IMR-90 (cell line): ENCODE results near the gene GLUD1. TPM values are rescaled to one million over a fixed set of nuclear protein-coding genes. Genes with fewer than 3 reads are reported as not detected.

Source experiments
- ATAC-seq: fragments of 200-7000 bp; cut with Tn5 transposase; 2 replicates; pipeline ENCODE4 v1.9.1; 2020; ENCODE audit warnings: low read depth, mild to moderate bottlenecking, moderate library complexity
- BruUV-seq: library from RNA; stranded (reverse); fragments of 400-500 nt; replicated peaks from 2 replicates; lab custom pipeline; 2021; lab: Mats Ljungman, UMichigan
- CTCF ChIA-PET: fragments of 300-600 bp; formaldehyde crosslinking; extraction: SDS; loops from one replicate; lab custom pipeline; 2021; ENCODE audit warnings: antibody characterized with exemption; lab: Yijun Ruan, JAX
- POLR2A ChIA-PET: fragments of 300-600 bp; sonication (Branson Sonifier 250); formaldehyde crosslinking; loops from one replicate; lab custom pipeline; 2022; ENCODE audit warnings: antibody characterized with exemption; ENCODE audit not compliant: unreplicated experiment; lab: Charles Lee
- DNase-seq: peaks from one replicate; pipeline ENCODE4 v3.0.0; 2013
- H2AFZ ChIP-seq: replicated peaks from 2 replicates; pipeline ENCODE3; 2013; ENCODE audit warnings: low read length, mild to moderate bottlenecking; ENCODE audit not compliant: poor library complexity
- H2AK5ac ChIP-seq: 2 replicates; pipeline ENCODE4 v1.6.1; 2013; ENCODE audit warnings: low read depth, low read length, inconsistent platforms
- H2AK9ac ChIP-seq: replicated peaks from 2 replicates; pipeline ENCODE3; 2013; ENCODE audit warnings: mild to moderate bottlenecking, low read depth, low read length, moderate library complexity; ENCODE audit not compliant: poor library complexity
- H2BK120ac ChIP-seq: 2 replicates; pipeline ENCODE4 v1.6.1; 2013; ENCODE audit warnings: low read depth, low read length, inconsistent platforms
- H2BK15ac ChIP-seq: 3 replicates; pipeline ENCODE4 v1.6.1; 2013; ENCODE audit warnings: low read depth, low read length, inconsistent platforms
- H2BK20ac ChIP-seq: 2 replicates; pipeline ENCODE4 v1.6.1; 2013; ENCODE audit warnings: low read depth, mild to moderate bottlenecking, inconsistent platforms, low read length, moderate library complexity
- H2BK5ac ChIP-seq: 2 replicates; pipeline ENCODE4 v1.6.1; 2013; ENCODE audit warnings: mild to moderate bottlenecking, low read depth, low read length, inconsistent platforms; ENCODE audit not compliant: poor library complexity, severe bottlenecking
- H3K14ac ChIP-seq: replicated peaks from 2 replicates; pipeline ENCODE4 v1.6.1; 2013; ENCODE audit warnings: low read depth, low read length, inconsistent platforms
- H3K18ac ChIP-seq: 2 replicates; pipeline ENCODE4 v1.6.1; 2013; ENCODE audit warnings: low read depth, low read length, control low read depth
- H3K23ac ChIP-seq: 2 replicates; pipeline ENCODE4 v1.6.1; 2013; ENCODE audit warnings: low read depth, low read length, inconsistent platforms
- H3K27ac ChIP-seq: 2 replicates; pipeline ENCODE4 v1.5.1; 2013; ENCODE audit warnings: mild to moderate bottlenecking, control low read depth, low read length; ENCODE audit not compliant: insufficient read depth
- H3K27me3 ChIP-seq: 2 replicates; pipeline ENCODE4 v1.6.1; 2013; ENCODE audit warnings: low read length; ENCODE audit not compliant: control insufficient read depth, insufficient read depth
- H3K36me3 ChIP-seq: 2 replicates; pipeline ENCODE4 v1.6.1; 2013; ENCODE audit warnings: low read length, mixed read lengths; ENCODE audit not compliant: control insufficient read depth, insufficient read depth
- H3K4ac ChIP-seq: 2 replicates; pipeline ENCODE4 v1.6.1; 2013; ENCODE audit warnings: low read depth, low read length, inconsistent platforms
- H3K4me1 ChIP-seq: 2 replicates; pipeline ENCODE4 v1.6.1; 2013; ENCODE audit warnings: low read length, mixed read lengths; ENCODE audit not compliant: control insufficient read depth, insufficient read depth
- H3K4me2 ChIP-seq: 2 replicates; pipeline ENCODE4 v1.6.1; 2013; ENCODE audit warnings: low read depth, mild to moderate bottlenecking, control low read depth, low read length, moderate library complexity
- H3K4me3 ChIP-seq: 2 replicates; pipeline ENCODE4 v1.5.1; 2013; ENCODE audit warnings: low read depth, mild to moderate bottlenecking, control low read depth, low read length, moderate library complexity; ENCODE audit not compliant: insufficient read depth
- H3K56ac ChIP-seq: 2 replicates; pipeline ENCODE4 v1.6.1; 2013; ENCODE audit warnings: low read length, inconsistent platforms; ENCODE audit not compliant: insufficient read depth; ENCODE audit errors: extremely low read depth
- H3K79me1 ChIP-seq, 2 experiments: 2 replicates each; pipeline ENCODE4 v1.6.1; 2013; ENCODE audit warnings: low read length in 2 of 2, inconsistent platforms in 1 of 2, low read depth in 1 of 2
- H3K9ac ChIP-seq: 2 replicates; pipeline ENCODE4 v1.6.1; 2013; ENCODE audit warnings: low read depth, low read length, control low read depth
- H3K9me1 ChIP-seq: 2 replicates; pipeline ENCODE4 v1.6.1; 2013; ENCODE audit warnings: low read length, inconsistent platforms; ENCODE audit not compliant: insufficient read depth
- H3K9me3 ChIP-seq: 2 replicates; pipeline ENCODE4 v1.6.1; 2013; ENCODE audit warnings: low read length; ENCODE audit not compliant: control insufficient read depth, insufficient read depth
- H4K20me1 ChIP-seq: 2 replicates; pipeline ENCODE4 v1.6.1; 2013; ENCODE audit warnings: low read length, inconsistent platforms; ENCODE audit not compliant: insufficient read depth
- H4K5ac ChIP-seq: 2 replicates; pipeline ENCODE4 v1.6.1; 2013; ENCODE audit warnings: mild to moderate bottlenecking, low read depth, low read length, control low read depth
- H4K8ac ChIP-seq, 2 experiments: 2 replicates each; pipeline ENCODE4 v1.6.1; 2013; ENCODE audit warnings: low read depth in 2 of 2, low read length in 2 of 2, control low read depth in 1 of 2, inconsistent platforms in 1 of 2
- H4K91ac ChIP-seq: 2 replicates; pipeline ENCODE4 v1.6.1; 2013; ENCODE audit warnings: low read depth, low read length, inconsistent platforms; ENCODE audit not compliant: insufficient read depth
- BHLHE40 ChIP-seq: fragments of 150-350 bp; IDR thresholded peaks from 2 replicates; pipeline ENCODE4 v1.6.1; 2016; ENCODE audit warnings: mild to moderate bottlenecking, low read depth, low read length
- CEBPB ChIP-seq: IDR thresholded peaks from 2 replicates; pipeline ENCODE4 v1.6.1; 2012; ENCODE audit warnings: low read depth, low read length, improper control_type of control experiment
- CHD1 ChIP-seq: IDR thresholded peaks from 2 replicates; pipeline ENCODE4 v1.6.1; 2012; ENCODE audit warnings: low read depth, low read length, improper control_type of control experiment
- CTCF ChIP-seq: conservative IDR thresholded peaks from 2 replicates; pipeline ENCODE4 v1.5.1; 2012; ENCODE audit warnings: mild to moderate bottlenecking, low read depth, low read length, improper control_type of control experiment
- ELK1 ChIP-seq: fragments of 150-350 bp; IDR thresholded peaks from 2 replicates; pipeline ENCODE4 v1.6.1; 2016; ENCODE audit warnings: low read depth, mild to moderate bottlenecking, low read length, moderate library complexity, borderline replicate concordance
- FOS ChIP-seq: fragments of 150-350 bp; IDR thresholded peaks from 2 replicates; pipeline ENCODE4 v1.6.1; 2016; ENCODE audit warnings: low read depth, low read length
- MAFK ChIP-seq: IDR thresholded peaks from 2 replicates; pipeline ENCODE4 v1.6.1; 2012; ENCODE audit warnings: low read depth, low read length, improper control_type of control experiment
- MAZ ChIP-seq: IDR thresholded peaks from 2 replicates; pipeline ENCODE4 v1.6.1; 2012; ENCODE audit warnings: low read depth, mild to moderate bottlenecking, low read length, improper control_type of control experiment, moderate library complexity, borderline replicate concordance
- MXI1 ChIP-seq: IDR thresholded peaks from 2 replicates; pipeline ENCODE4 v1.6.1; 2012; ENCODE audit warnings: low read depth, mild to moderate bottlenecking, low read length, moderate library complexity, borderline replicate concordance
- NFE2L2 ChIP-seq: fragments of 150-350 bp; IDR thresholded peaks from 2 replicates; pipeline ENCODE4 v1.6.1; 2016; ENCODE audit warnings: low read depth, mild to moderate bottlenecking, low read length
- POLR2A ChIP-seq: IDR thresholded peaks from 2 replicates; pipeline ENCODE4 v1.6.1; 2012; ENCODE audit warnings: mild to moderate bottlenecking, low read depth, low read length
- RAD21 ChIP-seq: IDR thresholded peaks from 2 replicates; pipeline ENCODE4 v1.6.1; 2012; ENCODE audit warnings: low read length, improper control_type of control experiment
- RCOR1 ChIP-seq: IDR thresholded peaks from 2 replicates; pipeline ENCODE4 v1.6.1; 2012; ENCODE audit warnings: mild to moderate bottlenecking, low read length, improper control_type of control experiment; ENCODE audit not compliant: insufficient replicate concordance
- RFX5 ChIP-seq: IDR thresholded peaks from 2 replicates; pipeline ENCODE4 v1.8.0; 2012; ENCODE audit warnings: low read depth, mild to moderate bottlenecking, low read length, moderate library complexity
- SMC3 ChIP-seq: fragments of 150-350 bp; IDR thresholded peaks from 2 replicates; pipeline ENCODE4 v1.6.1; 2016; ENCODE audit warnings: low read depth, mild to moderate bottlenecking, antibody characterized with exemption, low read length, moderate library complexity
- WGBS, 2 experiments: methylation state at CpG; one replicate each; pipeline versions ENCODE4 v1.1.5 to v1.1.7; 2013; ENCODE audit warnings: missing lambda C conversion rate in 2 of 2; ENCODE audit not compliant: insufficient read length in 1 of 2; ENCODE audit errors: extremely low coverage in 2 of 2; 5-methylcytosine and 5-hydroxymethylcytosine counted together
- dilution Hi-C: fragments of 300-500 bp; cut with HindIII; formaldehyde crosslinking; loops from one replicate; pipeline ENCODE4 v1.14.3; 2018; ENCODE audit warnings: low sequenced_read_pairs; ENCODE audit not compliant: unreplicated experiment
- in situ Hi-C: fragments of 300-500 bp; cut with MboI; formaldehyde crosslinking; loops from 3 replicates; pipeline ENCODE4 v1.14.3; 2019; ENCODE audit warnings: low sequenced_read_pairs, inconsistent platforms, mixed read lengths
- intact Hi-C: fragments of 100-400 bp; cut with micrococcal nuclease; formaldehyde crosslinking; loops from 2 replicates; pipeline ENCODE4 v1.10.0; 2022
- polyA plus RNA-seq, 3 experiments: library from polyadenylated mRNA; depleted of rRNA; stranded (reverse); fragments of >200 nt; gene quantifications; 2 replicates each; pipeline ENCODE4 v1.2.3, GENCODE V29; 2012; ENCODE audit warnings: low replicate concordance in 1 of 3
- total RNA-seq: library from RNA; depleted of rRNA; stranded (reverse); fragments of >200 nt; gene quantifications from 2 replicates; pipeline ENCODE4 v1.2.3, GENCODE V29; 2012
- TF ChIP-seq, protein P1 (sequence below): fragments of 150-350 bp; IDR thresholded peaks from 2 replicates; pipeline ENCODE4 v1.6.1; 2017; ENCODE audit warnings: mild to moderate bottlenecking, antibody characterized with exemption, low read length, low read depth

The GLUD1 gene
- total and polyA plus RNA-seq, 2 of the 4 experiments (the other 2 are of a cell fraction): 64.8 to 210 TPM

DNA sequence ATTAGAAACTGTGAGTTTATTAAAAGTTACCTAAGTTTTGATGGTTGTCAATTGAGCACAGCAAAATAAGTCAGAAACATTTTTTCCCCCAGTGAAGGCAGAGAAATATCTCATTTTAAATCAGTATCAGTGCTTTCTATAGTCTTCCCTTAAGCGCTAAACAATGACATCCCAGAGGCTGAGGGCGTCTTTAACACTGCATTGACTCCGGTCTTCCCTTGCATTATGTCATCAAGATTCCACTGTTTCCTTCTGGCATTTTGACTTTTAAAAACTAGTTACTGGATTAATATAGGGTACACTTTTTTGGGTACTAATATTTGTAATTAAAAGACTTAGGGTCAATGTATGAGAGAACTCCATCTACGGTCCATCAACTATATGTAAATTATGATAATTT is 3.9 kb downstream of the GLUD1 start:
- no peak for DNase-seq
- no CpG with 5 or more reads among the region's 4 CpGs for WGBS, 2 experiments
- Histone ChIP-seq H2BK20ac (no peak overlapping the region), H3K9me1 (peaks cover 4% of the 10 kb centered on the region; the same call in 1 of the 2 replicates), H2AK5ac (no peak overlapping the region), H3K9me3 (no peaks in the 10 kb centered on the region), H2BK5ac (no peak overlapping the region), H3K27ac (no peak overlapping the region), H3K4me3 (no peak overlapping the region), H3K4me1 (no peaks in the 10 kb centered on the region; the same call in 1 of the 2 replicates), H3K18ac (no peak overlapping the region), H3K4ac (no peak overlapping the region), H3K56ac (no peak overlapping the region), H4K5ac (no peak overlapping the region), H3K36me3 (peaks cover 5% of the 10 kb centered on the region), H2BK120ac (no peak overlapping the region), H4K20me1 (peaks cover 31% of the 10 kb centered on the region), H2BK15ac (no peak overlapping the region), H3K27me3 (no peaks in the 10 kb centered on the region), H2AFZ (no peak overlapping the region), H3K14ac (no peak overlapping the region), H4K91ac (no peak overlapping the region), H2AK9ac (no peak overlapping the region), H3K9ac (no peak overlapping the region), H3K4me2 (no peak overlapping the region), H3K23ac (no peak overlapping the region), H3K79me1 (peaks cover 21 to 60% of the 10 kb centered on the region in 2 experiments), H4K8ac (no peak overlapping the region)
- dilution Hi-C loops: no loop called here
- no peak for ATAC-seq
- TF ChIP-seq SMC3: no peak
- no peak for TF ChIP-seq CEBPB
- TF ChIP-seq CHD1: no peak
- TF ChIP-seq BHLHE40: no peak
- TF ChIP-seq MAZ: no peak
- TF ChIP-seq RCOR1: no peak
- no peak for TF ChIP-seq ELK1
- TF ChIP-seq RFX5: no peak
- no peak for TF ChIP-seq CTCF
- no peak for TF ChIP-seq FOS
- TF ChIP-seq, protein P1, sequence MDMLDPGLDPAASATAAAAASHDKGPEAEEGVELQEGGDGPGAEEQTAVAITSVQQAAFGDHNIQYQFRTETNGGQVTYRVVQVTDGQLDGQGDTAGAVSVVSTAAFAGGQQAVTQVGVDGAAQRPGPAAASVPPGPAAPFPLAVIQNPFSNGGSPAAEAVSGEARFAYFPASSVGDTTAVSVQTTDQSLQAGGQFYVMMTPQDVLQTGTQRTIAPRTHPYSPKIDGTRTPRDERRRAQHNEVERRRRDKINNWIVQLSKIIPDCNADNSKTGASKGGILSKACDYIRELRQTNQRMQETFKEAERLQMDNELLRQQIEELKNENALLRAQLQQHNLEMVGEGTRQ: no peak
- TF ChIP-seq MXI1: no peak
- TF ChIP-seq RAD21: no peak
- TF ChIP-seq NFE2L2: no peak
- no peak for TF ChIP-seq MAFK
- no peak for TF ChIP-seq POLR2A
- CTCF ChIA-PET: no interaction called here
- POLR2A ChIA-PET: no interaction called here
- in situ Hi-C loops: no loop called here
- no TSS peak for BruUV-seq
- intact Hi-C loops: no loop called here
